GM12878 (cell line): ENCODE data around the gene DDX49. TPM values are rescaled to one million over a fixed set of nuclear protein-coding genes. Genes with fewer than 3 reads are reported as not detected.

Experiments used
- ATAC-seq: fragments of 200-7000 bp; cut with Tn5 transposase; 3 replicates; pipeline ENCODE4 v1.9.1; 2020; ENCODE audit warnings: mild to moderate bottlenecking, moderate library complexity
- BruUV-seq: library from RNA; stranded (reverse); fragments of 400-500 nt; replicated peaks from 2 replicates; lab custom pipeline; 2021; lab: Mats Ljungman, UMichigan
- CTCF ChIA-PET: fragments of 300-600 bp; sonication (Branson Sonifier 250); formaldehyde crosslinking; extraction: SDS; loops from one replicate; lab custom pipeline; 2021; ENCODE audit warnings: inconsistent platforms; lab: Yijun Ruan, JAX
- POLR2A ChIA-PET: fragments of 350-600 bp; formaldehyde crosslinking; extraction: SDS; loops from one replicate; lab custom pipeline; 2021; ENCODE audit warnings: inconsistent platforms; lab: Charles Lee
- RAD21 ChIA-PET: fragments of 300-600 bp; sonication (Branson Sonifier 250); formaldehyde crosslinking; loops from one replicate; lab custom pipeline; 2023; ENCODE audit warnings: antibody characterized with exemption; ENCODE audit not compliant: unreplicated experiment; lab: Charles Lee
- SMC1A ChIA-PET: fragments of 300-600 bp; sonication (Branson Sonifier 250); formaldehyde crosslinking; loops from one replicate; lab custom pipeline; 2023; ENCODE audit not compliant: unreplicated experiment, uncharacterized antibody; lab: Charles Lee
- DNase-seq: peaks from one replicate; pipeline ENCODE4 v3.0.0-alpha.2; 2011; ENCODE audit warnings: low read depth, low spot score
- FAIRE-seq: peaks from 3 replicates; lab custom pipeline; 2011; peaks lifted over from hg19 to GRCh38; lab: Jason Lieb, UNC
- H2AFZ ChIP-seq: 2 replicates; pipeline ENCODE4 v1.6.0; 2011; ENCODE audit warnings: low read depth, low read length, control low read depth; ENCODE audit not compliant: control insufficient read depth
- H3K27ac ChIP-seq: 2 replicates; pipeline ENCODE4 v1.5.1; 2011; ENCODE audit warnings: control low read depth; ENCODE audit not compliant: control insufficient read depth, insufficient read depth
- H3K27me3 ChIP-seq, 2 experiments: replicated peaks in 1 of 2; 2 replicates each; pipeline versions ENCODE4 v1.6.0 to v1.6.1; 2011; ENCODE audit warnings: low read length in 1 of 2; ENCODE audit not compliant: control insufficient read depth in 2 of 2, insufficient read depth in 2 of 2
- H3K36me3 ChIP-seq, 2 experiments: 2 replicates each; pipeline ENCODE4 v1.5.1; 2011; ENCODE audit warnings: low read length in 1 of 2; ENCODE audit not compliant: control insufficient read depth in 2 of 2, insufficient read depth in 2 of 2
- H3K4me1 ChIP-seq: 2 replicates; pipeline ENCODE4 v1.6.1; 2011; ENCODE audit warnings: mild to moderate bottlenecking, low read length, moderate library complexity, mixed read lengths; ENCODE audit not compliant: control insufficient read depth, insufficient read depth
- H3K4me2 ChIP-seq: 2 replicates; pipeline ENCODE4 v1.6.0; 2011; ENCODE audit warnings: control low read depth; ENCODE audit not compliant: control insufficient read depth, insufficient read depth
- H3K4me3 ChIP-seq: fragments of 200-600 bp; sonication (generic); 2 replicates; pipeline ENCODE4 v1.5.1; 2016
- H3K79me2 ChIP-seq: 2 replicates; pipeline ENCODE4 v1.6.0; 2011; ENCODE audit warnings: low read length; ENCODE audit not compliant: control insufficient read depth, insufficient read depth
- H3K9ac ChIP-seq: 2 replicates; pipeline ENCODE4 v1.8.0; 2011; ENCODE audit warnings: low read length, control low read depth, mixed read lengths; ENCODE audit not compliant: control insufficient read depth, insufficient read depth
- H3K9me3 ChIP-seq: replicated peaks from 3 replicates; pipeline ENCODE4 v1.5.1; 2011; ENCODE audit warnings: mild to moderate bottlenecking, low read length; ENCODE audit not compliant: control insufficient read depth, insufficient read depth
- H4K20me1 ChIP-seq: 2 replicates; pipeline ENCODE4 v1.6.0; 2011; ENCODE audit not compliant: control insufficient read depth, insufficient read depth
- CBX5 ChIP-seq: sonication (generic); IDR thresholded peaks from 2 replicates; pipeline ENCODE4 v1.6.1; 2016; ENCODE audit warnings: low read depth, moderate library complexity, mild to moderate bottlenecking, inconsistent platforms
- EED ChIP-seq: sonication (generic); IDR thresholded peaks from 2 replicates; pipeline ENCODE4 v1.6.1; 2016; ENCODE audit warnings: antibody characterized with exemption, low read depth
- EZH2 ChIP-seq: IDR thresholded peaks from 2 replicates; pipeline ENCODE4 v1.6.1; 2012; ENCODE audit warnings: low read depth, mild to moderate bottlenecking, control low read depth, inconsistent platforms, low read length, borderline replicate concordance; ENCODE audit not compliant: control insufficient read depth
- GABPA ChIP-seq: IDR thresholded peaks from 2 replicates; pipeline ENCODE4 v1.6.1; 2014; ENCODE audit warnings: antibody characterized with exemption, low read depth, mild to moderate bottlenecking, inconsistent platforms
- IRF4 ChIP-seq: IDR thresholded peaks from 2 replicates; pipeline ENCODE4 v1.6.1; 2011; ENCODE audit warnings: low read depth, low read length
- MEF2A ChIP-seq: IDR thresholded peaks from 2 replicates; pipeline ENCODE4 v1.6.1; 2011; ENCODE audit warnings: low read depth, mild to moderate bottlenecking, low read length, moderate library complexity; ENCODE audit not compliant: insufficient read depth
- NFXL1 ChIP-seq: fragments of 450-650 bp; IDR thresholded peaks from 2 replicates; pipeline ENCODE4 v1.6.1; 2017; ENCODE audit warnings: antibody characterized with exemption, mild to moderate bottlenecking, borderline replicate concordance
- NRF1 ChIP-seq: conservative IDR thresholded peaks from 2 replicates; pipeline ENCODE4 v1.6.1; 2011; ENCODE audit warnings: mild to moderate bottlenecking, low read depth, low read length, improper control_type of control experiment
- PAX8 ChIP-seq: fragments of 450-650 bp; IDR thresholded peaks from 2 replicates; pipeline ENCODE4 v1.6.1; 2017; ENCODE audit warnings: mild to moderate bottlenecking, moderate library complexity
- RAD51 ChIP-seq: fragments of 450-650 bp; IDR thresholded peaks from 2 replicates; pipeline ENCODE4 v1.6.1; 2016; ENCODE audit warnings: moderate library complexity, mild to moderate bottlenecking, inconsistent platforms
- RB1 ChIP-seq: fragments of 450-650 bp; formaldehyde crosslinking; IDR thresholded peaks from 2 replicates; pipeline ENCODE4 v1.6.1; 2017; ENCODE audit warnings: mild to moderate bottlenecking, borderline replicate concordance
- SIX5 ChIP-seq: IDR thresholded peaks from 2 replicates; pipeline ENCODE4 v1.6.1; 2011; ENCODE audit warnings: mild to moderate bottlenecking, low read depth, low read length, moderate library complexity; ENCODE audit not compliant: severe bottlenecking
- WRNIP1 ChIP-seq: IDR thresholded peaks from 2 replicates; pipeline ENCODE4 v1.6.1; 2011; ENCODE audit warnings: low read depth, low read length, improper control_type of control experiment, borderline replicate concordance
- WGBS: methylation state at CpG from one replicate; pipeline ENCODE4 v1.1.6; 2016; ENCODE audit warnings: low lambda C conversion rate; ENCODE audit not compliant: insufficient replicate concordance, insufficient coverage; ENCODE audit errors: missing lambda C conversion rate; 5-methylcytosine and 5-hydroxymethylcytosine counted together
- in situ Hi-C: fragments of 300-500 bp; cut with MboI; formaldehyde crosslinking; loops from 9 replicates; pipeline ENCODE4 v1.14.3; 2018; ENCODE audit warnings: mixed read lengths
- intact Hi-C: fragments of 100-400 bp; cut with micrococcal nuclease; formaldehyde crosslinking; loops from one replicate; pipeline ENCODE4 v1.14.2; 2022; ENCODE audit not compliant: unreplicated experiment
- polyA plus RNA-seq, 11 experiments: library from polyadenylated mRNA; depleted of rRNA in 4 of 11; unstranded in 6 of 11; stranded (reverse) in 5 of 11; fragments of >200 nt; fragmentation: Nextera tagmentation in 4 of 11; fragmentation: Illumina TruSeq in 1 of 11; extraction: Ambion mirVana in 4 of 11; extraction: Trizol in 1 of 11; gene quantifications; 1 replicate in 1 of 11; 2 replicates in 10 of 11; pipeline versions ENCODE4 v1.2.1 to v1.2.3, GENCODE V29; 2011 to 2016; ENCODE audit warnings: inconsistent platforms in 2 of 11, missing spikeins in 2 of 11, low read depth in 1 of 11
- total RNA-seq, 4 experiments: library from RNA; depleted of rRNA in 3 of 4; stranded (reverse); fragments of >200 nt in 3 of 4; fragmentation: Illumina TruSeq in 1 of 4; extraction: Trizol in 1 of 4; gene quantifications; 2 replicates each; pipeline versions ENCODE4 v1.2.1 to v1.2.3, GENCODE V29; 2013 to 2021
- TF ChIP-seq, protein P1 (sequence below): IDR thresholded peaks from 2 replicates; pipeline ENCODE4 v1.6.1; 2011; ENCODE audit warnings: borderline replicate concordance, low read depth, mild to moderate bottlenecking, moderate library complexity, low read length; ENCODE audit not compliant: insufficient read depth, poor library complexity, severe bottlenecking
- TF ChIP-seq, protein P2 (sequence below): fragments of 450-650 bp; IDR thresholded peaks from 2 replicates; pipeline ENCODE4 v1.6.1; 2014; ENCODE audit warnings: mild to moderate bottlenecking
- TF ChIP-seq, protein P3 (sequence below): fragments of 150-350 bp; IDR thresholded peaks from 2 replicates; pipeline ENCODE4 v1.6.1; 2014; ENCODE audit warnings: mild to moderate bottlenecking, low read depth, low read length
- TF ChIP-seq, protein P4 (sequence below): fragments of 450-650 bp; IDR thresholded peaks from 2 replicates; pipeline ENCODE4 v1.6.1; 2017; ENCODE audit warnings: low read depth, mild to moderate bottlenecking, moderate library complexity

DDX49 gene
- total and polyA plus RNA-seq, 10 of the 15 experiments (the other 5 are each of a cell fraction or from before 2014, with no cell fraction given): 0.58 to 102 (median 48.1) TPM

DNA sequence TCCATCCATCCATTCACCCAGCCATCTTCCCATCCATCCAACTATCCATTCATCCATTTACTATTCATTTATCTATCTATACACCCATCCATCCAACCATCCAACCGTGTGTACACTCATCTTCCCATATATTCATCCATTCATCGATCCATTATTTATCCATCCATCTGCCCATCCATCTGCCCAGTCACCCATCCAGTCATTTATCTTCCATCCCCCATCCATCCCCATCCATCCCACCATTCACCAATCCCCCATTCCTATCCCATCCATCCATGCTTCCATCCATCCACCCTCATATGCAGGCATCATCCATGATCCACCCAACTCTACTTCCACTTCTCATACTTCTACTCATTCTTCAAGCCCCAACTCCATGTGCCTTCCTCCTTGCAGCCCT is 35.5 kb downstream of the DDX49 start:
- no peak overlapping the region for H3K9ac ChIP-seq
- ATAC-seq (no peak), DNase-seq (no peak), FAIRE-seq (no peak)
- no peaks in the 10 kb centered on the region for H3K79me2 ChIP-seq
- H3K4me1 ChIP-seq: no peaks in the 10 kb centered on the region
- H3K4me2 ChIP-seq: no peak overlapping the region
- H3K4me3 ChIP-seq: no peak overlapping the region
- 23% methylated on average over 2 of the region's 2 CpGs for WGBS
- SMC1A ChIA-PET: no interaction called here
- H2AFZ ChIP-seq: no peak overlapping the region
- intact Hi-C loops: no loop called here
- H4K20me1 ChIP-seq: no peaks in the 10 kb centered on the region
- no peaks in the 10 kb centered on the region for H3K9me3 ChIP-seq
- RAD21 ChIA-PET: no interaction called here
- no peaks in the 10 kb centered on the region for H3K27me3 ChIP-seq
- CTCF ChIA-PET: no interaction called here
- POLR2A ChIA-PET: no interaction called here
- no peak overlapping the region for H3K27ac ChIP-seq
- in situ Hi-C loops: no loop called here
- no TSS peak for BruUV-seq
- no peaks in the 10 kb centered on the region for H3K36me3 ChIP-seq
- no peak for TF ChIP-seq RB1
- TF ChIP-seq, protein P1, sequence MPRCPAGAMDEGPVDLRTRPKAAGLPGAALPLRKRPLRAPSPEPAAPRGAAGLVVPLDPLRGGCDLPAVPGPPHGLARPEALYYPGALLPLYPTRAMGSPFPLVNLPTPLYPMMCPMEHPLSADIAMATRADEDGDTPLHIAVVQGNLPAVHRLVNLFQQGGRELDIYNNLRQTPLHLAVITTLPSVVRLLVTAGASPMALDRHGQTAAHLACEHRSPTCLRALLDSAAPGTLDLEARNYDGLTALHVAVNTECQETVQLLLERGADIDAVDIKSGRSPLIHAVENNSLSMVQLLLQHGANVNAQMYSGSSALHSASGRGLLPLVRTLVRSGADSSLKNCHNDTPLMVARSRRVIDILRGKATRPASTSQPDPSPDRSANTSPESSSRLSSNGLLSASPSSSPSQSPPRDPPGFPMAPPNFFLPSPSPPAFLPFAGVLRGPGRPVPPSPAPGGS: no peak
- no peak for TF ChIP-seq RAD51
- TF ChIP-seq CBX5: no peak
- TF ChIP-seq EZH2: no peak
- TF ChIP-seq, protein P2, sequence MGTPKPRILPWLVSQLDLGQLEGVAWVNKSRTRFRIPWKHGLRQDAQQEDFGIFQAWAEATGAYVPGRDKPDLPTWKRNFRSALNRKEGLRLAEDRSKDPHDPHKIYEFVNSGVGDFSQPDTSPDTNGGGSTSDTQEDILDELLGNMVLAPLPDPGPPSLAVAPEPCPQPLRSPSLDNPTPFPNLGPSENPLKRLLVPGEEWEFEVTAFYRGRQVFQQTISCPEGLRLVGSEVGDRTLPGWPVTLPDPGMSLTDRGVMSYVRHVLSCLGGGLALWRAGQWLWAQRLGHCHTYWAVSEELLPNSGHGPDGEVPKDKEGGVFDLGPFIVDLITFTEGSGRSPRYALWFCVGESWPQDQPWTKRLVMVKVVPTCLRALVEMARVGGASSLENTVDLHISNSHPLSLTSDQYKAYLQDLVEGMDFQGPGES: no peak
- no peak for TF ChIP-seq WRNIP1
- no peak for TF ChIP-seq IRF4
- TF ChIP-seq SIX5: no peak
- TF ChIP-seq, protein P3, sequence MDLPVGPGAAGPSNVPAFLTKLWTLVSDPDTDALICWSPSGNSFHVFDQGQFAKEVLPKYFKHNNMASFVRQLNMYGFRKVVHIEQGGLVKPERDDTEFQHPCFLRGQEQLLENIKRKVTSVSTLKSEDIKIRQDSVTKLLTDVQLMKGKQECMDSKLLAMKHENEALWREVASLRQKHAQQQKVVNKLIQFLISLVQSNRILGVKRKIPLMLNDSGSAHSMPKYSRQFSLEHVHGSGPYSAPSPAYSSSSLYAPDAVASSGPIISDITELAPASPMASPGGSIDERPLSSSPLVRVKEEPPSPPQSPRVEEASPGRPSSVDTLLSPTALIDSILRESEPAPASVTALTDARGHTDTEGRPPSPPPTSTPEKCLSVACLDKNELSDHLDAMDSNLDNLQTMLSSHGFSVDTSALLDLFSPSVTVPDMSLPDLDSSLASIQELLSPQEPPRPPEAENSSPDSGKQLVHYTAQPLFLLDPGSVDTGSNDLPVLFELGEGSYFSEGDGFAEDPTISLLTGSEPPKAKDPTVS: no peak
- TF ChIP-seq EED: no peak
- no peak for TF ChIP-seq NFXL1
- no peak for TF ChIP-seq GABPA
- no peak for TF ChIP-seq PAX8
- no peak for TF ChIP-seq MEF2A
- no peak for TF ChIP-seq NRF1
- TF ChIP-seq, protein P4, sequence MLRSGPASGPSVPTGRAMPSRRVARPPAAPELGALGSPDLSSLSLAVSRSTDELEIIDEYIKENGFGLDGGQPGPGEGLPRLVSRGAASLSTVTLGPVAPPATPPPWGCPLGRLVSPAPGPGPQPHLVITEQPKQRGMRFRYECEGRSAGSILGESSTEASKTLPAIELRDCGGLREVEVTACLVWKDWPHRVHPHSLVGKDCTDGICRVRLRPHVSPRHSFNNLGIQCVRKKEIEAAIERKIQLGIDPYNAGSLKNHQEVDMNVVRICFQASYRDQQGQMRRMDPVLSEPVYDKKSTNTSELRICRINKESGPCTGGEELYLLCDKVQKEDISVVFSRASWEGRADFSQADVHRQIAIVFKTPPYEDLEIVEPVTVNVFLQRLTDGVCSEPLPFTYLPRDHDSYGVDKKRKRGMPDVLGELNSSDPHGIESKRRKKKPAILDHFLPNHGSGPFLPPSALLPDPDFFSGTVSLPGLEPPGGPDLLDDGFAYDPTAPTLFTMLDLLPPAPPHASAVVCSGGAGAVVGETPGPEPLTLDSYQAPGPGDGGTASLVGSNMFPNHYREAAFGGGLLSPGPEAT: no peak
